ENCODE results near the gene SEPTIN2. TPM values are rescaled to one million over a fixed set of nuclear protein-coding genes. Genes with fewer than 3 reads are reported as not detected.

The SEPTIN2 gene
- total RNA-seq, 1 donor from 2014 or later = 187 TPM

DNA sequence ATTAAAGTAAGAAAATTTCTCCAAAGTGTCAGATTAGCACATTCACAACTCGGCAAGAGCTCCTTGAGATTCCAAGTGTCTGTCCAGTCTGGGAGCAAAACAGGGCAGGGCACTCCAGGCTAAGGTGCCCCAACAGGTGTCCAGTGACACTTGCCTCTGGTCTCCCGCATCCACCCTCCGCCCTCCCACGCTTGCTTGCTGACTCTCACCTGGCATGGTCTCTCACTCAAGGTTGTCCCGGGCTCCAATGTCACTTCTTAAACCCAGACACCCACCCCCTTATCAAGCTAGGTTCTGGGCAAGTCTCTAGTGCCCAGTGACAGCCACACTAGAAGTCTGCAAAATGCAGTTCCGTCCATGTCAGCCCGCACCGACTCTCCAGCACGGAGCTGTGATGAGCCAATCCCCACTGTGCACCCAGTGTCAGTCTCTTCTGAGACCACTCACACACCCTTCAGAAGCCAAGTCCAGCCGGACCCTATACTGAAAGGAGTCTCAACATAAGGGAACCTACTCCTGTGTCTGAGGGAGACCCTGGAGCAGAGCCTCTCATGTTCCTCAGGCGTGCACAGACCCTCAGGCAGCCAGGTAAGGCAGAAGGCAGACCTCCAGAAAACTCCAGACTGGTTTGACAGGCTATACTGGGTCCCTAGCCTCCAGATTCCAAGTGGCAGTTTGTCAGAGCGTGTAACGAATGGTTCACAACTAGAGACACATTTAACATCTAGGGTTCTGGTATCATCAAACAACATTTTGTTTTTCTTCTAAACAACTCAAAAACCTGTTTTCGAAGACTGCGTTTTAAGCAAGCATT lies 45.8 kb upstream of the SEPTIN2 start:
- intact Hi-C loops (cut with micrococcal nuclease) = no loop called here
- H3K4me1 ChIP-seq = peaks cover 53% of the 10 kb centered on the region
- H3K36me3 ChIP-seq = peaks cover 38% of the 10 kb centered on the region
- H3K27me3 ChIP-seq (ENCODE audit: low read depth) = no peaks in the 10 kb centered on the region
- DNase-seq = no peak
- no peaks in the 10 kb centered on the region for H3K9me3 ChIP-seq (replicated peaks)
- TF ChIP-seq, protein P1, sequence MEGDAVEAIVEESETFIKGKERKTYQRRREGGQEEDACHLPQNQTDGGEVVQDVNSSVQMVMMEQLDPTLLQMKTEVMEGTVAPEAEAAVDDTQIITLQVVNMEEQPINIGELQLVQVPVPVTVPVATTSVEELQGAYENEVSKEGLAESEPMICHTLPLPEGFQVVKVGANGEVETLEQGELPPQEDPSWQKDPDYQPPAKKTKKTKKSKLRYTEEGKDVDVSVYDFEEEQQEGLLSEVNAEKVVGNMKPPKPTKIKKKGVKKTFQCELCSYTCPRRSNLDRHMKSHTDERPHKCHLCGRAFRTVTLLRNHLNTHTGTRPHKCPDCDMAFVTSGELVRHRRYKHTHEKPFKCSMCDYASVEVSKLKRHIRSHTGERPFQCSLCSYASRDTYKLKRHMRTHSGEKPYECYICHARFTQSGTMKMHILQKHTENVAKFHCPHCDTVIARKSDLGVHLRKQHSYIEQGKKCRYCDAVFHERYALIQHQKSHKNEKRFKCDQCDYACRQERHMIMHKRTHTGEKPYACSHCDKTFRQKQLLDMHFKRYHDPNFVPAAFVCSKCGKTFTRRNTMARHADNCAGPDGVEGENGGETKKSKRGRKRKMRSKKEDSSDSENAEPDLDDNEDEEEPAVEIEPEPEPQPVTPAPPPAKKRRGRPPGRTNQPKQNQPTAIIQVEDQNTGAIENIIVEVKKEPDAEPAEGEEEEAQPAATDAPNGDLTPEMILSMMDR (IDR thresholded peaks at IDR 0.05; ENCODE audit: borderline replicate concordance) = no peak
- H3K27ac ChIP-seq (replicated peaks) = no peak overlapping the region
- H3K4me3 ChIP-seq = peak overlapping the region; percentile 96

DNA sequence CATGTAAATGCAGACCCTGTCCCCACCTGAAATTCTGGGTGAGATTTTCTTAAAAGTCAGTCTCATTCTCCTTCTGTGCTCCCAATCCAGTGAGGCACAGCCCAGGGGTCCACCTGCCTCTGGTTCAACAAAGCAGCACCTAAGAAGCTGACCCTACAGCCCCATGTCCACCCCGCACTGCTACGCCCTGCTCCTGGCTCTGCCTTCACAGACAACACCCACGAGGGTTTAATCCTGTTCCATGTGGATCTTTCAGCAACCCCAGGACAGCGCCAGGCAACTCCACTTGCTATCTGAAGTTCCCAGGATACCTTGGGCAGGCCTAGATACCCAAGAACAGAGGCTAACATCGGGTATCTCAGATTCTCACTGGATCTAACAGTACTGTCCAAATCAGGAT lies 45.2 kb upstream of the SEPTIN2 start:
- Histone ChIP-seq H3K4me1 (peaks cover 53% of the 10 kb centered on the region), H3K4me3 (peak overlapping the region; percentile 96), H3K36me3 (peaks cover 32% of the 10 kb centered on the region), H3K27ac (replicated peaks) (no peak overlapping the region), H3K27me3 (ENCODE audit: low read depth) (no peaks in the 10 kb centered on the region), H3K9me3 (replicated peaks) (peaks cover 4% of the 10 kb centered on the region)
- DNase-seq = no peak
- intact Hi-C loops (cut with micrococcal nuclease) = no loop called here
- TF ChIP-seq, protein P1 (IDR thresholded peaks at IDR 0.05; ENCODE audit: borderline replicate concordance) = no peak

DNA sequence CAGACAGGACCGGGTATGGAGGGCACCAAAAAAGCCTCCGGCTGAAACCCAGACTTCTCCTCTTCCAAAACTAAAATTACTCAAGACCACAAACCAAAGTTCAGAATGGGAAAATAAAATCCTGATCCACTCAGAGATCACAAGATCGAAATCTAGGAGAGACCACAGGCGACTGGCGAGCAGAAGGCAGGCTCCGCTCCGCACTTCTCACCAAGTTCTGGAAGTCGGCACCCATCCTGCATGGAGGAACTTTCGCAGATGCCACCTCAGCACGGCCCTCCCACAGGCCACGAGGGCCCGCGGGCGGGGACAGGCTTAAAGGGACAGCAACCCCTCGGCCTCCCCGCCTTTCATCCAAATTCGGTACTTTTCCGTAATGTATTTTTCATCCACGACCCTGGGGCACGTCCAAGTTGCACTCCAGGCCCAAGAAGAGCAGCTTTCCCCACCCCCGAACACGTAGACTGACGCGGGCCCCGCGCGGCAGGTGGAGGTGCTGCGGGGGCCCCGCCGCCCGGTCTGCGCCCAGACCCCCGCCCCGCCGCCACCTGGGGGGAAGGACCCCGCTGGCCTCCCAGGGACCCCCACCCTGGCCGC lies 43.9 kb upstream of the SEPTIN2 start:
- no peaks in the 10 kb centered on the region for H3K27me3 ChIP-seq (ENCODE audit: low read depth)
- TF ChIP-seq, protein P1 (IDR thresholded peaks at IDR 0.05; ENCODE audit: borderline replicate concordance) = no peak
- peak; percentile 85 for DNase-seq
- peak overlapping the region; percentile 96 for H3K4me3 ChIP-seq
- H3K9me3 ChIP-seq (replicated peaks) = peaks cover 9% of the 10 kb centered on the region
- peak overlapping the region; percentile 95 for H3K27ac ChIP-seq (replicated peaks)
- peaks cover 19% of the 10 kb centered on the region for H3K36me3 ChIP-seq
- intact Hi-C loops (cut with micrococcal nuclease) = no loop called here
- peaks cover 53% of the 10 kb centered on the region for H3K4me1 ChIP-seq

DNA sequence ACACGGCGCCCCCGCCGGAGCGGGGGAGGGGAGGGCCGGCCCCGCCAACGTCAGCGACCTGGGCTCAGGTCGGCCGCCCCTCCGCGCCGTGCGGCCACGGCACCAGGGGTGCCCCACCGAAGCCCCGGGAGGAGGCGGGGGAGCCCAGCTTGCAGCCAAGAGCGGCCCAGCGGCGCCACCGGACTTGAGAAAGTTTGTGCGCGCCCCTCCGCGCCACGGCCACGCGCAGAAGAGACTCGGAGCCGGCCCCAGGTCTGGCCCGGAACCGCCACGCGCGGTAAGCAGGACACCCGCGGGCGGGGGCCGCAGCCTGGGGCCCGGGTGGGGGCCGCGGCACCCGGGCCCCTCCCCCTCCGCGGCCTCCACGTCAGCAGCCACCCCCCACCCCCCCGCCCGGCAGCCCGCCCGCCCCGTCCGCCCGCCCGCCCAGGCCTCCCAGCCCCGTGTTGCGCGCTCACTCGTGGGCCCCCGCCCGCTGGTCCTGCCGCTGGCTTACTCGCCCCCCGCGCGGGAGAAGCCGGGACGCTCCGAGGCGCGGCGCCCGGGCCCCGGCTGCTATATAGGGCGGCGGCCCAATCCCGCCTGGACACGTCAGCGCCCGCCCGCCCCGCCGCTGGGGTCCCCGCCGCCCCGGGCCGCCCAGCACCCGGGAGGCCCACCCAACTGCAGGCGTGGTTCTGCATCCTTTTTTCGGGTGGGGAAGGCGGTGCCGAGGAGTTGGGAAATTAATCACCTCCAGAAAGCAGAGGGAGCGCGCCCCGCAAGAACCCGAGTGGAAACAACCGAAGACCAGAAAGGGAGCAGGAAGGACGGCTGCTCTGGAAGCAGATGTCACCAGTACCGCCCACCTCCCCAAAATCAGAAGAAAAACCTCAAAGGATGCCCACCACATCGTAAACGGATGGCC lies 43.2 kb upstream of the SEPTIN2 start:
- peaks cover 53% of the 10 kb centered on the region for H3K4me1 ChIP-seq
- peak overlapping the region; percentile 95 for H3K27ac ChIP-seq (replicated peaks)
- DNase-seq = peak; percentile 81
- peaks cover 12% of the 10 kb centered on the region for H3K36me3 ChIP-seq
- intact Hi-C loops (cut with micrococcal nuclease) = no loop called here
- H3K27me3 ChIP-seq (ENCODE audit: low read depth) = no peaks in the 10 kb centered on the region
- H3K4me3 ChIP-seq = peak overlapping the region; percentile 96
- TF ChIP-seq, protein P1 (IDR thresholded peaks at IDR 0.05; ENCODE audit: borderline replicate concordance) = no peak
- peaks cover 9% of the 10 kb centered on the region for H3K9me3 ChIP-seq (replicated peaks)

Data from left ventricle myocardium inferior (tissue), 1 donor.